HCT116 (cell line): Measurements from ENCODE around the gene GTF2A1. TPM values are rescaled to one million over a fixed set of nuclear protein-coding genes. Genes with fewer than 3 reads are reported as not detected.
A peak's percentile ranks its signal among the peaks of the same experiment; 100 is the strongest.

Experiments used
- ATAC-seq: fragments of 200-7000 bp; cut with Tn5 transposase; 2 replicates; pipeline ENCODE4 v1.9.1; 2020; ENCODE audit warnings: mild to moderate bottlenecking, moderate library complexity
- BruUV-seq: library from RNA; stranded (reverse); fragments of 400-500 nt; replicated peaks from 2 replicates; lab custom pipeline; 2021; lab: Mats Ljungman, UMichigan
- CTCF ChIA-PET: fragments of 300-600 bp; sonication (Branson Sonifier 250); formaldehyde crosslinking; loops from one replicate; lab custom pipeline; 2021; ENCODE audit warnings: antibody characterized with exemption; lab: Charles Lee
- POLR2A ChIA-PET: fragments of 300-600, 350-600 bp; sonication (Branson Sonifier 250); formaldehyde crosslinking; loops from one replicate; lab custom pipeline; 2021; ENCODE audit warnings: antibody characterized with exemption; lab: Charles Lee
- RAD21 ChIA-PET, 2 experiments: fragments of 300-600 bp; sonication (Branson Sonifier 250); formaldehyde crosslinking; loops; one replicate each; lab custom pipeline; 2023; ENCODE audit warnings: low total read pairs in 2 of 2; ENCODE audit not compliant: uncharacterized antibody in 2 of 2, unreplicated experiment in 2 of 2, low non-redundant PET in 1 of 2; lab: Charles Lee
- DNase-seq: peaks from one replicate; pipeline ENCODE4 v3.0.0-alpha.2; 2010; ENCODE audit warnings: low read depth, low spot score
- H2AFZ ChIP-seq: fragments of 200-600 bp; shearing (Covaris generic), sonication (generic); 2 replicates; pipeline ENCODE4 v1.6.1; 2017; ENCODE audit warnings: low read depth, mixed run types, mixed read lengths, antibody characterized with exemption, low read length; ENCODE audit not compliant: poor library complexity, severe bottlenecking
- H3K27ac ChIP-seq: 2 replicates; pipeline ENCODE4 v1.5.1; 2012; ENCODE audit warnings: low read depth, low read length
- H3K27me3 ChIP-seq: fragments of 200-600 bp; sonication (generic); 2 replicates; pipeline ENCODE4 v1.6.1; 2016; ENCODE audit warnings: mixed run types, low read length, mixed read lengths; ENCODE audit not compliant: insufficient read depth
- H3K36me3 ChIP-seq, 2 experiments: fragments of 200-500 bp in 1 of 2; fragments of 200-600 bp in 1 of 2; sonication (Bioruptor generic) in 1 of 2; sonication (generic) in 1 of 2; 2 replicates each; pipeline versions ENCODE4 v1.5.1 to v1.6.1; 2014 to 2016; ENCODE audit warnings: low read length in 2 of 2, inconsistent platforms in 1 of 2, mixed read lengths in 1 of 2, mixed run types in 1 of 2; ENCODE audit not compliant: insufficient read depth in 2 of 2, control insufficient read depth in 1 of 2
- H3K4me1 ChIP-seq, 2 experiments: fragments of 200-600 bp in 1 of 2; sonication (generic) in 1 of 2; 2 replicates each; pipeline versions ENCODE4 v1.5.1 to v1.6.1; 2012 to 2017; ENCODE audit warnings: low read length in 2 of 2, inconsistent platforms in 1 of 2, mild to moderate bottlenecking in 1 of 2, mixed read lengths in 1 of 2, mixed run types in 1 of 2, moderate library complexity in 1 of 2; ENCODE audit not compliant: insufficient read depth in 2 of 2, control insufficient read depth in 1 of 2
- H3K4me2 ChIP-seq: fragments of 200-600 bp; sonication (generic); 2 replicates; pipeline ENCODE4 v1.6.1; 2017; ENCODE audit warnings: mixed run types, low read length, mixed read lengths
- H3K4me3 ChIP-seq, 2 experiments: fragments of 200-600 bp in 1 of 2; sonication (generic) in 1 of 2; replicated peaks in 1 of 2; 2 replicates each; pipeline ENCODE4 v1.5.1; 2011 to 2016; ENCODE audit warnings: low read length in 2 of 2, control low read depth in 1 of 2, low read depth in 1 of 2, mild to moderate bottlenecking in 1 of 2, mixed read lengths in 1 of 2, mixed run types in 1 of 2
- H3K79me2 ChIP-seq: fragments of 200-600 bp; sonication (generic); 2 replicates; pipeline ENCODE4 v1.6.1; 2017; ENCODE audit warnings: mild to moderate bottlenecking, mixed run types, low read length, moderate library complexity, mixed read lengths; ENCODE audit not compliant: insufficient read depth
- H3K9ac ChIP-seq: fragments of 200-600 bp; sonication (generic); 2 replicates; pipeline ENCODE4 v1.6.1; 2016; ENCODE audit warnings: low read length, mixed read lengths
- H3K9me2 ChIP-seq: fragments of 200-600 bp; sonication (generic), shearing (Covaris generic); 2 replicates; pipeline ENCODE4 v1.6.1; 2017; ENCODE audit warnings: mixed run types, mild to moderate bottlenecking, moderate library complexity; ENCODE audit not compliant: insufficient read depth
- H3K9me3 ChIP-seq, 2 experiments: fragments of 200-500 bp in 1 of 2; fragments of 200-600 bp in 1 of 2; sonication (Bioruptor generic) in 1 of 2; sonication (generic) in 1 of 2; 2 replicates each; pipeline ENCODE4 v1.6.1; 2014 to 2017; ENCODE audit warnings: low read length in 2 of 2, mixed read lengths in 2 of 2, inconsistent platforms in 1 of 2, low read depth in 1 of 2, mild to moderate bottlenecking in 1 of 2, mixed run types in 1 of 2, moderate library complexity in 1 of 2; ENCODE audit not compliant: control insufficient read depth in 1 of 2, insufficient read depth in 1 of 2
- H4K20me1 ChIP-seq: fragments of 200-600 bp; sonication (generic), shearing (Covaris generic); 2 replicates; pipeline ENCODE4 v1.6.1; 2017; ENCODE audit warnings: mixed run types, mild to moderate bottlenecking, moderate library complexity; ENCODE audit not compliant: insufficient read depth
- CBX3 ChIP-seq: IDR thresholded peaks from 2 replicates; pipeline ENCODE4 v1.6.1; 2012; ENCODE audit warnings: low read depth
- CEBPB ChIP-seq: IDR thresholded peaks from 2 replicates; pipeline ENCODE4 v1.6.1; 2012; ENCODE audit warnings: low read depth
- ELF1 ChIP-seq: IDR thresholded peaks from 2 replicates; pipeline ENCODE4 v1.6.1; 2012; ENCODE audit warnings: low read depth, borderline replicate concordance
- EZH2phosphoT487 ChIP-seq: fragments of 200-600 bp; IDR thresholded peaks from 2 replicates; pipeline ENCODE4 v1.6.1; 2018; ENCODE audit warnings: antibody characterized with exemption, borderline replicate concordance
- FOSL1 ChIP-seq: IDR thresholded peaks from 2 replicates; pipeline ENCODE4 v1.6.1; 2012; ENCODE audit warnings: low read depth
- JUND ChIP-seq: IDR thresholded peaks from 2 replicates; pipeline ENCODE4 v1.6.1; 2012
- POLR2A ChIP-seq: IDR thresholded peaks from 2 replicates; pipeline ENCODE4 v1.7.0; 2011; ENCODE audit warnings: borderline replicate concordance; ENCODE audit not compliant: insufficient read depth, insufficient read length; ENCODE audit errors: extremely low read depth
- POLR2AphosphoS5 ChIP-seq: IDR thresholded peaks from 2 replicates; pipeline ENCODE4 v1.6.1; 2011; ENCODE audit warnings: mild to moderate bottlenecking, low read depth, low read length, moderate library complexity
- RAD21 ChIP-seq: IDR thresholded peaks from 2 replicates; pipeline ENCODE4 v1.6.1; 2012; ENCODE audit warnings: low read depth, mild to moderate bottlenecking
- SIN3A ChIP-seq: IDR thresholded peaks from 2 replicates; pipeline ENCODE4 v1.6.1; 2012; ENCODE audit warnings: low read depth
- SP1 ChIP-seq: IDR thresholded peaks from 2 replicates; pipeline ENCODE4 v1.6.1; 2012; ENCODE audit warnings: low read depth
- SRF ChIP-seq: IDR thresholded peaks from 2 replicates; pipeline ENCODE4 v1.6.1; 2012; ENCODE audit warnings: low read depth
- TCF7L2 ChIP-seq: IDR thresholded peaks from 2 replicates; pipeline ENCODE4 v1.7.0; 2011; ENCODE audit warnings: borderline replicate concordance, inconsistent platforms; ENCODE audit not compliant: insufficient read depth, insufficient read length; ENCODE audit errors: extremely low read depth
- YY1 ChIP-seq: IDR thresholded peaks from 2 replicates; pipeline ENCODE4 v1.6.1; 2011; ENCODE audit warnings: low read length, low read depth, moderate library complexity, mild to moderate bottlenecking; ENCODE audit not compliant: insufficient replicate concordance; ENCODE audit errors: extremely low read depth
- ZFX ChIP-seq: fragments of 450-650 bp; IDR thresholded peaks from 2 replicates; pipeline ENCODE4 v1.6.1; 2017
- intact Hi-C: fragments of 100-400 bp; cut with micrococcal nuclease; formaldehyde crosslinking; loops from 2 replicates; pipeline ENCODE4 v1.10.0; 2022
- total RNA-seq: library from RNA; stranded (reverse); gene quantifications from one replicate; pipeline ENCODE4 v1.2.1, GENCODE V29; 2021; ENCODE audit not compliant: unreplicated experiment
- TF ChIP-seq, protein P1 (sequence below): IDR thresholded peaks from 2 replicates; pipeline ENCODE4 v1.6.1; 2012
- TF ChIP-seq, protein P2 (sequence below): IDR thresholded peaks from 2 replicates; pipeline ENCODE4 v1.6.1; 2012
- TF ChIP-seq, protein P3 (sequence below), 3 experiments: fragments of 200-600 bp in 1 of 3; sonication (generic) in 1 of 3; IDR thresholded peaks in 2 of 3; conservative IDR thresholded peaks in 1 of 3; 2 replicates each; pipeline ENCODE4 v1.5.1; 2012 to 2017; ENCODE audit warnings: low read depth in 2 of 3, low read length in 2 of 3, antibody characterized with exemption in 1 of 3, borderline replicate concordance in 1 of 3, control low read depth in 1 of 3, mild to moderate bottlenecking in 1 of 3, mixed read lengths in 1 of 3, mixed run types in 1 of 3, moderate library complexity in 1 of 3; ENCODE audit not compliant: insufficient read depth in 1 of 3

Gene GTF2A1
- total RNA-seq, 1 experiment from 2014 or later: 39.7 TPM

DNA sequence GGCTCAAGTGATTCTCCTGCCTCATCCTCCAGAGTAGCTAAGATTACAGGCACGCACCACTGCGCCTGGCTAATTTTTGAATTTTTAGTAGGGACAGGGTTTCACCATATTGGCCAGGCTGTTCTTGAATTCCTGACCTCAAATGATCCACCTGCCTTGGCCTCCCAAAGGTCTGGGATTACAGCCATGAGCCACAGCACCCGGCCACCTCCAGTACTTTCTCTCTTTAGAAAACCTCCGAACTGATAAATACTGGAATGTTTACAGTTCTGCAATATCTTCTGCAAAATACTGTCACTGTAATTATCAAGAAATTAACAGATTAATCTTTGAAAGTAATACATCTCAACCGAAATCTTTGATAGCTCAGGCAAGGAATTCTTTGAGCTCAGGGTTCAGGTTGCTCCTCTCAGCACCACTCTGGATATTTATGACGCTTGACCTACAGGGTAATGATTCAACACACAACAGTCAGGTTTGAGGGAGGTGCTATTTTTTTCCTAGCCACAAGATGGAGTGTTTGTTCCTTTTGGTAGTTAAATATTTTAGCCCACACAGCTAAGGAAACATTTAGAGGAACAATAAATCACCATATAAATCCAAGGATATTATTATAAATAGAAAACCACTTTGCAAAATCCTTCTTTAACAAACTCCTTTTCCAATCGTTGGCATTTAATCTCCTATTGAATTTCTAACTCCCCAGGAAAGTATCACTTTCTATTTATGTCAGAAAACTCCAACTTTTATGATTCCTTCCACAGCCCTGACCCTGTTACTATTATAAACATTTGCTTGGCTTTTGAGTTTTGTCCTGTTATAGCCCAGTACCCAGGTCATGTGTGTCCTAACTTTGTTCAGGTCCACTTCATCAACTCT lies 48.6 kb upstream of the GTF2A1 start:
- BruUV-seq: no TSS peak
- peaks cover 0 to 5% of the 10 kb centered on the region in 2 experiments; a peak in 1 of 4 replicates for H3K4me1 ChIP-seq
- DNase-seq (peak; percentile 56), ATAC-seq (peak; percentile 92)
- H3K9ac ChIP-seq: no peak overlapping the region
- no peaks in the 10 kb centered on the region for H4K20me1 ChIP-seq
- no peak for TF ChIP-seq ZFX
- no peak for TF ChIP-seq YY1
- no peak for TF ChIP-seq JUND
- TF ChIP-seq, protein P1, sequence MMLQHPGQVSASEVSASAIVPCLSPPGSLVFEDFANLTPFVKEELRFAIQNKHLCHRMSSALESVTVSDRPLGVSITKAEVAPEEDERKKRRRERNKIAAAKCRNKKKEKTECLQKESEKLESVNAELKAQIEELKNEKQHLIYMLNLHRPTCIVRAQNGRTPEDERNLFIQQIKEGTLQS: no peak
- TF ChIP-seq EZH2phosphoT487: no peak
- no peak for TF ChIP-seq SRF
- TF ChIP-seq, protein P2, sequence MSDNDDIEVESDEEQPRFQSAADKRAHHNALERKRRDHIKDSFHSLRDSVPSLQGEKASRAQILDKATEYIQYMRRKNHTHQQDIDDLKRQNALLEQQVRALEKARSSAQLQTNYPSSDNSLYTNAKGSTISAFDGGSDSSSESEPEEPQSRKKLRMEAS: no peak
- no peak for TF ChIP-seq SIN3A
- TF ChIP-seq RAD21: peak; percentile 87
- TF ChIP-seq SP1: no peak
- TF ChIP-seq POLR2AphosphoS5: no peak
- TF ChIP-seq POLR2A: no peak
- no peak for TF ChIP-seq CEBPB
- TF ChIP-seq ELF1: no peak
- TF ChIP-seq, protein P3, sequence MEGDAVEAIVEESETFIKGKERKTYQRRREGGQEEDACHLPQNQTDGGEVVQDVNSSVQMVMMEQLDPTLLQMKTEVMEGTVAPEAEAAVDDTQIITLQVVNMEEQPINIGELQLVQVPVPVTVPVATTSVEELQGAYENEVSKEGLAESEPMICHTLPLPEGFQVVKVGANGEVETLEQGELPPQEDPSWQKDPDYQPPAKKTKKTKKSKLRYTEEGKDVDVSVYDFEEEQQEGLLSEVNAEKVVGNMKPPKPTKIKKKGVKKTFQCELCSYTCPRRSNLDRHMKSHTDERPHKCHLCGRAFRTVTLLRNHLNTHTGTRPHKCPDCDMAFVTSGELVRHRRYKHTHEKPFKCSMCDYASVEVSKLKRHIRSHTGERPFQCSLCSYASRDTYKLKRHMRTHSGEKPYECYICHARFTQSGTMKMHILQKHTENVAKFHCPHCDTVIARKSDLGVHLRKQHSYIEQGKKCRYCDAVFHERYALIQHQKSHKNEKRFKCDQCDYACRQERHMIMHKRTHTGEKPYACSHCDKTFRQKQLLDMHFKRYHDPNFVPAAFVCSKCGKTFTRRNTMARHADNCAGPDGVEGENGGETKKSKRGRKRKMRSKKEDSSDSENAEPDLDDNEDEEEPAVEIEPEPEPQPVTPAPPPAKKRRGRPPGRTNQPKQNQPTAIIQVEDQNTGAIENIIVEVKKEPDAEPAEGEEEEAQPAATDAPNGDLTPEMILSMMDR (IDR thresholded peaks at IDR 0.05 in 2 of 3, conservative IDR thresholded peaks at IDR 0.05 in 1 of 3; ENCODE audit: borderline replicate concordance in 1 of 3, insufficient read depth in 1 of 3, low read depth in 2 of 3, low read length in 2 of 3): peak; percentile 62 to 87 (median 75)
- no peak for TF ChIP-seq FOSL1
- TF ChIP-seq TCF7L2: no peak
- no peak for TF ChIP-seq CBX3
- no peaks in the 10 kb centered on the region for H3K9me3 ChIP-seq
- H3K4me3 ChIP-seq: no peak overlapping the region
- intact Hi-C loops: loop anchor here (1.0 kb wide), 2 partner anchors 184 to 195 kb away; no protein-coding TSS in a partner anchor
- ChIA-PET CTCF (interaction anchor here (0.6 to 5.4 kb wide), 14 partner anchors 9 to 264 kb away, joined by 3 to 93 read pairs (median 4); partner anchors contain the start of gene SEL1L), RAD21 (interaction anchor here (1.2 to 2.3 kb wide), 4 partner anchors 184 to 195 kb away, joined by 3 to 24 read pairs (median 9); no protein-coding TSS in a partner anchor), POLR2A (interaction anchor here (2.0 kb wide), 1 partner anchor 184 kb away, joined by 6 read pairs; no protein-coding TSS in a partner anchor)
- no peak overlapping the region for H2AFZ ChIP-seq
- no peaks in the 10 kb centered on the region for H3K79me2 ChIP-seq
- no peak overlapping the region for H3K27ac ChIP-seq
- no peaks in the 10 kb centered on the region for H3K36me3 ChIP-seq
- no peak overlapping the region for H3K4me2 ChIP-seq
- no peaks in the 10 kb centered on the region for H3K9me2 ChIP-seq
- no peaks in the 10 kb centered on the region for H3K27me3 ChIP-seq
